Neural progenitor cell (in vitro differentiated cells): ENCODE data around the gene LGALSL. TPM values are rescaled to one million over a fixed set of nuclear protein-coding genes. Genes with fewer than 3 reads are reported as not detected.

Experiments used
- DNase-seq: peaks from one replicate; pipeline ENCODE4 v3.0.0-alpha.2; 2016; ENCODE audit warnings: low spot score
- H2AFZ ChIP-seq: fragments of 200-600 bp; sonication (generic); replicated peaks from 2 replicates; pipeline ENCODE4 v1.6.1; 2016; ENCODE audit warnings: antibody characterized with exemption
- H3F3A ChIP-seq: fragments of 200-600 bp; sonication (generic); 2 replicates; pipeline ENCODE4 v1.6.1; 2016; ENCODE audit warnings: antibody characterized with exemption, low read depth
- H3K27ac ChIP-seq: fragments of 200-600 bp; sonication (generic); 2 replicates; pipeline ENCODE4 v1.5.1; 2016; ENCODE audit warnings: mild to moderate bottlenecking
- H3K27me3 ChIP-seq: fragments of 200-600 bp; sonication (generic); 2 replicates; pipeline ENCODE4 v1.6.1; 2016; ENCODE audit warnings: mild to moderate bottlenecking, moderate library complexity
- H3K36me3 ChIP-seq: fragments of 200-600 bp; sonication (generic); 2 replicates; pipeline ENCODE4 v1.5.1; 2016
- H3K4me1 ChIP-seq: fragments of 200-600 bp; sonication (generic); 2 replicates; pipeline ENCODE4 v1.6.1; 2016; ENCODE audit warnings: mixed run types
- H3K4me2 ChIP-seq: fragments of 200-600 bp; sonication (generic); 2 replicates; pipeline ENCODE4 v1.6.1; 2016
- H3K4me3 ChIP-seq: fragments of 200-600 bp; sonication (generic); 2 replicates; pipeline ENCODE4 v1.5.1; 2016
- H3K79me2 ChIP-seq: fragments of 200-600 bp; sonication (generic); 2 replicates; pipeline ENCODE4 v1.6.1; 2016; ENCODE audit warnings: low read depth
- H3K9ac ChIP-seq: fragments of 200-600 bp; sonication (generic); 2 replicates; pipeline ENCODE4 v1.6.1; 2016
- H3K9me3 ChIP-seq: fragments of 200-600 bp; sonication (generic); 2 replicates; pipeline ENCODE4 v1.5.1; 2016; ENCODE audit warnings: low read depth
- H4K20me1 ChIP-seq: fragments of 200-600 bp; sonication (generic); 2 replicates; pipeline ENCODE4 v1.6.1; 2016; ENCODE audit warnings: low read depth
- H3K27ac Mint-ChIP-seq: 3 replicates; pipeline ENCODE4 v1.8.0; 2021; ENCODE audit warnings: mixed read lengths
- H3K27me3 Mint-ChIP-seq: 2 replicates; pipeline ENCODE4 v1.8.0; 2022; ENCODE audit warnings: low read depth, mild to moderate bottlenecking, inconsistent platforms, moderate library complexity, mixed read lengths; ENCODE audit not compliant: insufficient read depth
- H3K36me3 Mint-ChIP-seq: 3 replicates; pipeline ENCODE4 v1.8.0; 2021; ENCODE audit warnings: mixed read lengths
- H3K4me1 Mint-ChIP-seq: 3 replicates; pipeline ENCODE4 v1.8.0; 2021; ENCODE audit warnings: mixed read lengths
- H3K4me3 Mint-ChIP-seq: 3 replicates; pipeline ENCODE4 v1.8.0; 2021; ENCODE audit warnings: mild to moderate bottlenecking, moderate library complexity, mixed read lengths
- H3K9me3 Mint-ChIP-seq: 3 replicates; pipeline ENCODE4 v1.8.0; 2020; ENCODE audit warnings: mixed read lengths
- EZH2 ChIP-seq: fragments of 200-600 bp; sonication (generic); IDR thresholded peaks from 2 replicates; pipeline ENCODE4 v1.6.1; 2017; ENCODE audit warnings: antibody characterized with exemption, mild to moderate bottlenecking, moderate library complexity
- EZH2phosphoT487 ChIP-seq: fragments of 200-600 bp; sonication (generic); IDR thresholded peaks from 2 replicates; pipeline ENCODE4 v1.6.1; 2017; ENCODE audit warnings: antibody characterized with exemption
- total RNA-seq: library from RNA; depleted of rRNA; stranded (reverse); fragments of >200 nt; gene quantifications from 2 replicates; pipeline ENCODE4 v1.2.3, GENCODE V29; 2015; ENCODE audit warnings: low replicate concordance
- TF ChIP-seq, protein P1 (sequence below): fragments of 200-600 bp; sonication (generic); IDR thresholded peaks from 2 replicates; pipeline ENCODE4 v1.5.1; 2017; ENCODE audit warnings: antibody characterized with exemption, mild to moderate bottlenecking

LGALSL gene
- total RNA-seq, 1 donor from 2014 or later: 31.1 TPM

DNA sequence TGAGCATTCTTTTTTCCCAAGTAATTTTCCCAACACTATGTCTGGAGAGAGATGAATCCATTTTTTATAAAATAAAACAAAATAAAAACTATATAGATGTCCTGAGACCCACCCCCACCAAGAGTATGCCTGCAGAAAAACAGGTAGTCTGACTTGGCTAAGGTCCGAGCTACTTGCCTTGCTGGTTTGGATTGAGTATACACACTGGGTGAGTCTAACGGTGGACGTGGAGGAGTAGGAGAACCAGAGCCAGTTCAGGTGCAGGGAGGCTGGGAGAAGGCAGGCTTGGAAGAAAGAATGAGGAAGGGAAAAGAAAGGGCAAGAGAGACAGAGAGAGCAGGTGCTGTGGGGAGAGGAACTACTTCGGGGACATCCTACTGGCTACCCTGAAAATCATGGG lies 48.9 kb downstream of the LGALSL start:
- Histone ChIP-seq H2AFZ (no peak overlapping the region), H3K27me3 (no peaks in the 10 kb centered on the region), H3K9ac (no peak overlapping the region), H3K4me1 (no peaks in the 10 kb centered on the region), H3K4me3 (no peak overlapping the region), H3K79me2 (no peaks in the 10 kb centered on the region), H3F3A (no peaks in the 10 kb centered on the region), H4K20me1 (no peaks in the 10 kb centered on the region), H3K4me2 (no peak overlapping the region), H3K27ac (no peak overlapping the region), H3K9me3 (no peaks in the 10 kb centered on the region), H3K36me3 (no peaks in the 10 kb centered on the region)
- Mint-ChIP-seq H3K27me3 (peaks cover 2% of the 10 kb centered on the region), H3K27ac (no peak overlapping the region), H3K4me1 (no peaks in the 10 kb centered on the region), H3K4me3 (no peak overlapping the region), H3K9me3 (no peaks in the 10 kb centered on the region), H3K36me3 (no peaks in the 10 kb centered on the region)
- no peak for TF ChIP-seq EZH2phosphoT487
- TF ChIP-seq EZH2: no peak
- TF ChIP-seq, protein P1, sequence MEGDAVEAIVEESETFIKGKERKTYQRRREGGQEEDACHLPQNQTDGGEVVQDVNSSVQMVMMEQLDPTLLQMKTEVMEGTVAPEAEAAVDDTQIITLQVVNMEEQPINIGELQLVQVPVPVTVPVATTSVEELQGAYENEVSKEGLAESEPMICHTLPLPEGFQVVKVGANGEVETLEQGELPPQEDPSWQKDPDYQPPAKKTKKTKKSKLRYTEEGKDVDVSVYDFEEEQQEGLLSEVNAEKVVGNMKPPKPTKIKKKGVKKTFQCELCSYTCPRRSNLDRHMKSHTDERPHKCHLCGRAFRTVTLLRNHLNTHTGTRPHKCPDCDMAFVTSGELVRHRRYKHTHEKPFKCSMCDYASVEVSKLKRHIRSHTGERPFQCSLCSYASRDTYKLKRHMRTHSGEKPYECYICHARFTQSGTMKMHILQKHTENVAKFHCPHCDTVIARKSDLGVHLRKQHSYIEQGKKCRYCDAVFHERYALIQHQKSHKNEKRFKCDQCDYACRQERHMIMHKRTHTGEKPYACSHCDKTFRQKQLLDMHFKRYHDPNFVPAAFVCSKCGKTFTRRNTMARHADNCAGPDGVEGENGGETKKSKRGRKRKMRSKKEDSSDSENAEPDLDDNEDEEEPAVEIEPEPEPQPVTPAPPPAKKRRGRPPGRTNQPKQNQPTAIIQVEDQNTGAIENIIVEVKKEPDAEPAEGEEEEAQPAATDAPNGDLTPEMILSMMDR: no peak
- DNase-seq: no peak

DNA sequence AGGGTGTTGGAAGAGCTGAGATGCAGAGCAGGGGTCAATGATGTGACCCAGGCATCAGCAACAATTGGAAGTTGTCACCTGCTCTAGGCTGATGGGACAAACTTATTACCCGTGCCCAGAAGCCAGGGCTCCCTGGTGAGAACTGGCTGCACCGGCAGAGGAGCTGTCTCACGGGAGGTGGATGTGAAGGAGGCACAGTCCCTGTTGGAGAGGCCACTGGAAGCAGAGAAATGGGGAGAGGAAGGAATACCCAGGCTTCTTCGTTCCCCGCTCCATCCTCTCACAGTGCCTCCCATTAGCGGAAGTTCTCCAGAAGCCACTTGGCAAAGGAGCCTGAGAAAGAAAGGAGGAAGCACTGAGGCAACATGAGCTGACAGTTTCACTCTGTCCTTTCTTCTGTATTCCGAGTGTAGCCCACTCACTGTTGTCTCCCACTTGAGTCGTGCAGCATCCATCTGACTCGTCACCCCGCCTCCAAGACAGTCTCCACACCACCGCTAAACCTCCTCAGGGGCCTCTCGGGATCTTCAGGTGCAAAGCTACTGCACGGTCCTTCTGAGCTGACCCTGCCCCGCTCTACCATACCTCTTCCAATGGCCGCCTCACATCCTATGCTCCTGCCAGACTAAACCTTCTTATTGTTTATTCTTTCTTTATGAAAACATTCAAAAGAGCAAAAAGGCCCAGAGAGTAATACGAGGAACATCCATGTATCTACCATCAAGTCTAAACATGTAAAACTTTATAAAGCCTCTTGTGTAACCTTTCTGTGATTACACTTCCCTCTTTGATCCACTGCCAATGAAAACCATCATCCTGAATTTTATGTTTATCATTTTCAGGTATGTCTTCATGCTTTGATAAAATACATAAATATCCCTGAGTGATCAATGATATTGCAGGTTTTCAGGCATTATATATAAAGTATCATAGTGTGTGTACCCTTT lies 51.1 kb downstream of the LGALSL start:
- no peaks in the 10 kb centered on the region for H3K4me1 Mint-ChIP-seq
- Histone ChIP-seq H3K79me2 (no peaks in the 10 kb centered on the region), H3F3A (no peaks in the 10 kb centered on the region), H3K4me2 (no peak overlapping the region), H3K27me3 (no peaks in the 10 kb centered on the region), H3K27ac (no peak overlapping the region), H3K4me3 (no peak overlapping the region), H3K4me1 (no peaks in the 10 kb centered on the region), H3K9ac (no peak overlapping the region), H4K20me1 (no peaks in the 10 kb centered on the region), H2AFZ (no peak overlapping the region), H3K9me3 (no peaks in the 10 kb centered on the region), H3K36me3 (no peaks in the 10 kb centered on the region)
- H3K9me3 Mint-ChIP-seq: peaks cover 3% of the 10 kb centered on the region
- H3K4me3 Mint-ChIP-seq: no peak overlapping the region
- peaks cover 6% of the 10 kb centered on the region for H3K27me3 Mint-ChIP-seq
- TF ChIP-seq, protein P1: no peak
- TF ChIP-seq EZH2 (no peak), EZH2phosphoT487 (no peak)
- no peak overlapping the region for H3K27ac Mint-ChIP-seq
- no peaks in the 10 kb centered on the region for H3K36me3 Mint-ChIP-seq
- DNase-seq: no peak

DNA sequence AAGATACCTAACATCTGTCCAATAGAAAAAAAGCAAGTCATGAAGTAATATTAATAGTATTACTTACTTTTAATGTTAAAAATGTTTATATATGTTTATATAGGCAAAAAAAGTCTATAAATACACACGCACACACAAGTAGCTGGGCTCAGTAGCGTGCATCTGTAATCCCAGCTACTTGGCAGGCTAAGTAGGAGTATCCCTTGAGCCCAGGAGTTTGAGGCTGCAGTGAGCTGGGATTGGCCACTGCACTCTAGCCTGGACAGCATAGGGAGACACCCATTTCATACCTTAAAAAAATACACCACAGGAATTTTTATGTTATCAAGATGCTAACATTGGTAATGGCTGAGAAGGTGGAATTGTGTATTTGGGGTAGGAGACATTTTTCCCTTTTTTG lies 52.7 kb downstream of the LGALSL start:
- no peaks in the 10 kb centered on the region for H3K4me1 Mint-ChIP-seq
- H3K27ac ChIP-seq: no peak overlapping the region
- H3K9ac ChIP-seq: no peak overlapping the region
- H3K4me1 ChIP-seq: no peaks in the 10 kb centered on the region
- H3K27me3 Mint-ChIP-seq: peaks cover 6% of the 10 kb centered on the region
- no peaks in the 10 kb centered on the region for H3K36me3 ChIP-seq
- no peaks in the 10 kb centered on the region for H3K36me3 Mint-ChIP-seq
- H3K9me3 Mint-ChIP-seq: peaks cover 5% of the 10 kb centered on the region
- no peaks in the 10 kb centered on the region for H4K20me1 ChIP-seq
- no peak overlapping the region for H3K4me3 ChIP-seq
- H3K4me3 Mint-ChIP-seq: no peak overlapping the region
- no peak for DNase-seq
- H3K27me3 ChIP-seq: no peaks in the 10 kb centered on the region
- H3K9me3 ChIP-seq: no peaks in the 10 kb centered on the region
- H3K4me2 ChIP-seq: no peak overlapping the region
- no peaks in the 10 kb centered on the region for H3K79me2 ChIP-seq
- TF ChIP-seq, protein P1: no peak
- TF ChIP-seq EZH2phosphoT487 (no peak), EZH2 (no peak)
- no peak overlapping the region for H2AFZ ChIP-seq
- no peak overlapping the region for H3K27ac Mint-ChIP-seq
- no peaks in the 10 kb centered on the region for H3F3A ChIP-seq

Other genes with a start within 250 kb of the LGALSL start
- 26.3 and 32.2 TPM in 2 replicates for gene AFTPH, start 70.2 kb downstream of the LGALSL start, total RNA-seq
- 12.2 and 19.1 TPM in 2 replicates for gene SERTAD2, start 199.8 kb downstream of the LGALSL start, total RNA-seq